Measurements from ENCODE around the gene PHYHD1. TPM values are rescaled to one million over a fixed set of nuclear protein-coding genes. Genes with fewer than 3 reads are reported as not detected.

Gene PHYHD1
- total and polyA plus RNA-seq, 2 of the 13 experiments (the other 11 are each of a cell fraction or from before 2014, with no cell fraction given) = 10.6 to 25.3 TPM

DNA sequence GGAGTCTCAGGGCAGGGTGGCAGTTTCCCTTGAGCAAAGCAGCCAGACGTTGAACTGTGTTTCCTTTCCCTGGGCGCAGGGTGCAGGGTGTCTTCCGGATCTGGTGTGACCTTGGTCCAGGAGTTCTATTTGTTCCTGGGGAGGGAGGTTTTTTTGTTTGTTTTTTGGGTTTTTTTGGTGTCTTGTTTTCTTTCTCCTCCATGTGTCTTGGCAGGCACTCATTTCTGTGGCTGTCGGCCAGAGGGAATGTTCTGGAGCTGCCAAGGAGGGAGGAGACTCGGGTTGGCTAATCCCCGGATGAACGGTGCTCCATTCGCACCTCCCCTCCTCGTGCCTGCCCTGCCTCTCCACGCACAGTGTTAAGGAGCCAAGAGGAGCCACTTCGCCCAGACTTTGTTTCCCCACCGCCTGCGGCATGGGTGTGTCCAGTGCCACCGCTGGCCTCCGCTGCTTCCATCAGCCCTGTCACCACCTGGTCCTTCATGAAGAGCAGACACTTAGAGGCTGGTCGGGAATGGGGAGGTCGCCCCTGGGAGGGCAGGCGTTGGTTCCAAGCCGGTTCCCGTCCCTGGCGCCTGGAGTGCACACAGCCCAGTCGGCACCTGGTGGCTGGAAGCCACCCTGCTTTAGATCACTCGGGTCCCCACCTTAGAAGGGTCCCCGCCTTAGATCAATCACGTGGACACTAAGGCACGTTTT, 3.5 kb upstream of the PHYHD1 start (continued):
- TF ChIP-seq, protein P1, sequence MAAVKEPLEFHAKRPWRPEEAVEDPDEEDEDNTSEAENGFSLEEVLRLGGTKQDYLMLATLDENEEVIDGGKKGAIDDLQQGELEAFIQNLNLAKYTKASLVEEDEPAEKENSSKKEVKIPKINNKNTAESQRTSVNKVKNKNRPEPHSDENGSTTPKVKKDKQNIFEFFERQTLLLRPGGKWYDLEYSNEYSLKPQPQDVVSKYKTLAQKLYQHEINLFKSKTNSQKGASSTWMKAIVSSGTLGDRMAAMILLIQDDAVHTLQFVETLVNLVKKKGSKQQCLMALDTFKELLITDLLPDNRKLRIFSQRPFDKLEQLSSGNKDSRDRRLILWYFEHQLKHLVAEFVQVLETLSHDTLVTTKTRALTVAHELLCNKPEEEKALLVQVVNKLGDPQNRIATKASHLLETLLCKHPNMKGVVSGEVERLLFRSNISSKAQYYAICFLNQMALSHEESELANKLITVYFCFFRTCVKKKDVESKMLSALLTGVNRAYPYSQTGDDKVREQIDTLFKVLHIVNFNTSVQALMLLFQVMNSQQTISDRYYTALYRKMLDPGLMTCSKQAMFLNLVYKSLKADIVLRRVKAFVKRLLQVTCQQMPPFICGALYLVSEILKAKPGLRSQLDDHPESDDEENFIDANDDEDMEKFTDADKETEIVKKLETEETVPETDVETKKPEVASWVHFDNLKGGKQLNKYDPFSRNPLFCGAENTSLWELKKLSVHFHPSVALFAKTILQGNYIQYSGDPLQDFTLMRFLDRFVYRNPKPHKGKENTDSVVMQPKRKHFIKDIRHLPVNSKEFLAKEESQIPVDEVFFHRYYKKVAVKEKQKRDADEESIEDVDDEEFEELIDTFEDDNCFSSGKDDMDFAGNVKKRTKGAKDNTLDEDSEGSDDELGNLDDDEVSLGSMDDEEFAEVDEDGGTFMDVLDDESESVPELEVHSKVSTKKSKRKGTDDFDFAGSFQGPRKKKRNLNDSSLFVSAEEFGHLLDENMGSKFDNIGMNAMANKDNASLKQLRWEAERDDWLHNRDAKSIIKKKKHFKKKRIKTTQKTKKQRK (IDR thresholded peaks at IDR 0.05; ENCODE audit: low read length) = no peak
- TF ChIP-seq, protein P2, sequence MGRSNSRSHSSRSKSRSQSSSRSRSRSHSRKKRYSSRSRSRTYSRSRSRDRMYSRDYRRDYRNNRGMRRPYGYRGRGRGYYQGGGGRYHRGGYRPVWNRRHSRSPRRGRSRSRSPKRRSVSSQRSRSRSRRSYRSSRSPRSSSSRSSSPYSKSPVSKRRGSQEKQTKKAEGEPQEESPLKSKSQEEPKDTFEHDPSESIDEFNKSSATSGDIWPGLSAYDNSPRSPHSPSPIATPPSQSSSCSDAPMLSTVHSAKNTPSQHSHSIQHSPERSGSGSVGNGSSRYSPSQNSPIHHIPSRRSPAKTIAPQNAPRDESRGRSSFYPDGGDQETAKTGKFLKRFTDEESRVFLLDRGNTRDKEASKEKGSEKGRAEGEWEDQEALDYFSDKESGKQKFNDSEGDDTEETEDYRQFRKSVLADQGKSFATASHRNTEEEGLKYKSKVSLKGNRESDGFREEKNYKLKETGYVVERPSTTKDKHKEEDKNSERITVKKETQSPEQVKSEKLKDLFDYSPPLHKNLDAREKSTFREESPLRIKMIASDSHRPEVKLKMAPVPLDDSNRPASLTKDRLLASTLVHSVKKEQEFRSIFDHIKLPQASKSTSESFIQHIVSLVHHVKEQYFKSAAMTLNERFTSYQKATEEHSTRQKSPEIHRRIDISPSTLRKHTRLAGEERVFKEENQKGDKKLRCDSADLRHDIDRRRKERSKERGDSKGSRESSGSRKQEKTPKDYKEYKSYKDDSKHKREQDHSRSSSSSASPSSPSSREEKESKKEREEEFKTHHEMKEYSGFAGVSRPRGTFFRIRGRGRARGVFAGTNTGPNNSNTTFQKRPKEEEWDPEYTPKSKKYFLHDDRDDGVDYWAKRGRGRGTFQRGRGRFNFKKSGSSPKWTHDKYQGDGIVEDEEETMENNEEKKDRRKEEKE (IDR thresholded peaks at IDR 0.05) = no peak
- peak; percentile 81 for TF ChIP-seq ZNF772 (CRISPR knock-in tag; IDR thresholded peaks at IDR 0.05)
- TF ChIP-seq ZNF607 (CRISPR knock-in tag; IDR thresholded peaks at IDR 0.05; ENCODE audit: borderline replicate concordance) = peak; percentile 58; the same call in 1 of the 2 replicates
- 0 out of 2 replicates have a peak, but pooled peaks have one; percentile 54 for TF ChIP-seq ZNF747 (CRISPR knock-in tag; IDR thresholded peaks at IDR 0.05; ENCODE audit: borderline replicate concordance)
- TF ChIP-seq EP300 (IDR thresholded peaks at IDR 0.05; ENCODE audit: low read depth in 2 of 2, low read length in 2 of 2) = peak in 1 of 2 experiments; percentile 77; a peak in 2 of 4 replicates
- peak; percentile 53; the same call in 1 of the 2 replicates for TF ChIP-seq EP300 (CRISPR knock-in tag; IDR thresholded peaks at IDR 0.05; ENCODE audit: borderline replicate concordance)
- TF ChIP-seq ZFP82 (CRISPR knock-in tag; IDR thresholded peaks at IDR 0.05; ENCODE audit: borderline replicate concordance) = 0 out of 2 replicates have a peak, but pooled peaks have one; percentile 30
- peak; percentile 96 for TF ChIP-seq ZNF263 (CRISPR knock-in tag; IDR thresholded peaks at IDR 0.05)
- no peak for TF ChIP-seq LCORL (IDR thresholded peaks at IDR 0.05)
- peak; percentile 84; the same call in 1 of the 2 replicates for TF ChIP-seq LCORL (CRISPR knock-in tag; IDR thresholded peaks at IDR 0.05)
- TF ChIP-seq ZFP62 (CRISPR knock-in tag; IDR thresholded peaks at IDR 0.05) = no peak
- peak; percentile 62 for TF ChIP-seq CEBPG (CRISPR knock-in tag; IDR thresholded peaks at IDR 0.05)
- TF ChIP-seq ZNF329 (CRISPR knock-in tag; IDR thresholded peaks at IDR 0.05; ENCODE audit: low read depth) = peak; percentile 53; the same call in 1 of the 2 replicates
- TF ChIP-seq ZNF761 (CRISPR knock-in tag; conservative IDR thresholded peaks at IDR 0.05) = no peak
- no peak for TF ChIP-seq NFYC (CRISPR knock-in tag; IDR thresholded peaks at IDR 0.05)
- TF ChIP-seq ZNF644 (CRISPR knock-in tag; IDR thresholded peaks at IDR 0.05; ENCODE audit: low read depth) = no peak
- peak; percentile 78; the same call in 1 of the 2 replicates for TF ChIP-seq ZFP37 (CRISPR knock-in tag; IDR thresholded peaks at IDR 0.05; ENCODE audit: borderline replicate concordance)
- TF ChIP-seq, protein P3, sequence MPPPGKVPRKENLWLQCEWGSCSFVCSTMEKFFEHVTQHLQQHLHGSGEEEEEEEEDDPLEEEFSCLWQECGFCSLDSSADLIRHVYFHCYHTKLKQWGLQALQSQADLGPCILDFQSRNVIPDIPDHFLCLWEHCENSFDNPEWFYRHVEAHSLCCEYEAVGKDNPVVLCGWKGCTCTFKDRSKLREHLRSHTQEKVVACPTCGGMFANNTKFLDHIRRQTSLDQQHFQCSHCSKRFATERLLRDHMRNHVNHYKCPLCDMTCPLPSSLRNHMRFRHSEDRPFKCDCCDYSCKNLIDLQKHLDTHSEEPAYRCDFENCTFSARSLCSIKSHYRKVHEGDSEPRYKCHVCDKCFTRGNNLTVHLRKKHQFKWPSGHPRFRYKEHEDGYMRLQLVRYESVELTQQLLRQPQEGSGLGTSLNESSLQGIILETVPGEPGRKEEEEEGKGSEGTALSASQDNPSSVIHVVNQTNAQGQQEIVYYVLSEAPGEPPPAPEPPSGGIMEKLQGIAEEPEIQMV (CRISPR knock-in tag; IDR thresholded peaks at IDR 0.05; ENCODE audit: low read depth) = no peak
- TF ChIP-seq FOXP1 (IDR thresholded peaks at IDR 0.05) = no peak
- peak; percentile 68; the same call in 1 of the 2 replicates for TF ChIP-seq FOXP1 (CRISPR knock-in tag; IDR thresholded peaks at IDR 0.05)
- TF ChIP-seq CHCHD3 (CRISPR knock-in tag; IDR thresholded peaks at IDR 0.05) = no peak; the same call in 1 of the 2 replicates
- peak; percentile 83 for TF ChIP-seq ZC3H13 (CRISPR knock-in tag; IDR thresholded peaks at IDR 0.05)
- TF ChIP-seq THAP11 (CRISPR knock-in tag; IDR thresholded peaks at IDR 0.05) = peak; percentile 27; the same call in 1 of the 2 replicates
